AG04450 (cell line): Measurements from ENCODE around the gene PCDHA9. TPM values are rescaled to one million over a fixed set of nuclear protein-coding genes. Genes with fewer than 3 reads are reported as not detected.
"Not testable (repeated sequence)": the region's sequence is repeated elsewhere in the genome, so short reads cannot be mapped to it uniquely, and the experiment has no call there.

Experiments
- CTCF ChIA-PET: fragments of 300-600, 350-600 bp; formaldehyde crosslinking; extraction: SDS; loops from one replicate; lab custom pipeline; 2022; ENCODE audit warnings: antibody characterized with exemption, inconsistent platforms; lab: Charles Lee
- POLR2A ChIA-PET: fragments of 350-600 bp; formaldehyde crosslinking; extraction: SDS; loops from one replicate; lab custom pipeline; 2021; ENCODE audit warnings: antibody characterized with exemption, inconsistent platforms; lab: Yijun Ruan, JAX
- DNase-seq: peaks from one replicate; pipeline ENCODE4 v3.0.0-alpha.2; 2011; ENCODE audit warnings: low read depth, low spot score
- H3K27ac ChIP-seq: one replicate; pipeline ENCODE4 v1.5.1; 2012; ENCODE audit warnings: low read depth, low read length, control low read depth
- H3K27me3 ChIP-seq: one replicate; pipeline ENCODE4 v1.6.0; 2012; ENCODE audit warnings: low read length; ENCODE audit not compliant: control insufficient read depth, insufficient read depth
- H3K4me3 ChIP-seq: 2 replicates; pipeline ENCODE4 v1.5.1; 2011; ENCODE audit warnings: mild to moderate bottlenecking, low read depth, low read length, control low read depth
- H3K9me3 ChIP-seq: 2 replicates; pipeline ENCODE4 v1.5.1; 2012; ENCODE audit warnings: low read length; ENCODE audit not compliant: control insufficient read depth, insufficient read depth
- polyA plus RNA-seq: library from polyadenylated mRNA; depleted of rRNA; stranded (reverse); fragments of >200 nt; gene quantifications from 2 replicates; pipeline ENCODE4 v1.2.3, GENCODE V29; 2011
- TF ChIP-seq, protein P1 (sequence below): IDR thresholded peaks from 2 replicates; pipeline ENCODE4 v1.5.1; 2011; ENCODE audit warnings: low read depth, low read length, control low read depth, inconsistent platforms

Gene PCDHA9
- polyA plus RNA-seq, 1 experiment = 0.02 TPM

DNA sequence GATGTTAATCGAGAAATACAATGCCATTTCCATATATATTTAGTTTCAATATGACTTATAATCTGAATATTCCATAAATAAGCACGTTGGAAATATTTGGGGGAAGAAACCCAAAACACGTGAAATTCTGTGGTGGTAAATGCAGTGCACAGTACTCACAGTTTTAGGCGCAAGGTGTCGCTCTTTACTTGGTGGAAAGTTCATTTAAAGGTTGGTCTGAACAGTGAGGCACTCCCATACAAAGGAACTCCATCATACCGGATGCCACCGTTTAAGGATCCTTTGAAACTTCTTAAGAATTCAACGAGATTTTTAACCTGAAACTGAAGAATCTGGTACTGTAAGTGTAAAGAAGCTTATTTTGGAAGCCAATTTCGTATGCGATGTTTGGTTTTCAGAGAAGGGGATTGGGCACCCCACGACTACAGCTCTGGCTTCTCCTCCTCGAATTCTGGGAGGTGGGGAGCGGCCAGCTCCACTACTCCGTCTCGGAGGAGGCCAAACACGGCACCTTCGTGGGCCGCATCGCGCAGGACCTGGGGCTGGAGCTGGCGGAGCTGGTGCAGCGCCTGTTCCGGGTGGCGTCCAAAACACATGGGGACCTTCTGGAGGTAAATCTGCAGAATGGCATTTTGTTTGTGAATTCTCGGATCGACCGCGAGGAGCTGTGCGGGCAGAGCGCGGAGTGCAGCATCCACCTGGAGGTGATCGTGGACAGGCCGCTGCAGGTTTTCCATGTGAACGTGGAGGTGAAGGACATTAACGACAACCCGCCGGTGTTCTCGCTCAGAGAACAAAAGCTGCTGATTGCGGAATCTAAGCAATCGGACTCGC, 20.8 kb downstream of the PCDHA9 start, which contains the start of gene PCDHA11:
PCDHA11 (plus strand) TSS at position 237 of the 834 bp plus-strand sequence; CDS start at position 384, 147 bp downstream.
- no peak for DNase-seq
- POLR2A ChIA-PET = no interaction called here

DNA sequence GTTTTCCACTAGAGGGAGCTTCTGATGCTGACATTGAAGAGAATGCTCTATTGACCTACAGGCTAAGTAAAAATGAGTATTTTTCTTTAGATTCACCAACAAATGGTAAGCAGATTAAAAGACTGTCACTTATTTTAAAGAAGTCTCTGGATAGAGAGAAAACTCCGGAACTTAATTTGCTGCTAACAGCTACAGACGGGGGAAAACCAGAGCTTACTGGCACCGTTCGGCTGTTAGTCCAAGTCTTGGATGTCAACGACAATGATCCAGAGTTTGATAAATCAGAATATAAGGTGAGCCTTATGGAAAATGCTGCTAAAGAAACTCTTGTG, 21.3 kb downstream of the PCDHA9 start:
- Histone ChIP-seq H3K9me3 (peaks cover 22% of the 10 kb centered on the region), H3K27me3 (no peaks in the 10 kb centered on the region), H3K4me3 (no peak overlapping the region), H3K27ac (no peak overlapping the region)
- TF ChIP-seq, protein P1, sequence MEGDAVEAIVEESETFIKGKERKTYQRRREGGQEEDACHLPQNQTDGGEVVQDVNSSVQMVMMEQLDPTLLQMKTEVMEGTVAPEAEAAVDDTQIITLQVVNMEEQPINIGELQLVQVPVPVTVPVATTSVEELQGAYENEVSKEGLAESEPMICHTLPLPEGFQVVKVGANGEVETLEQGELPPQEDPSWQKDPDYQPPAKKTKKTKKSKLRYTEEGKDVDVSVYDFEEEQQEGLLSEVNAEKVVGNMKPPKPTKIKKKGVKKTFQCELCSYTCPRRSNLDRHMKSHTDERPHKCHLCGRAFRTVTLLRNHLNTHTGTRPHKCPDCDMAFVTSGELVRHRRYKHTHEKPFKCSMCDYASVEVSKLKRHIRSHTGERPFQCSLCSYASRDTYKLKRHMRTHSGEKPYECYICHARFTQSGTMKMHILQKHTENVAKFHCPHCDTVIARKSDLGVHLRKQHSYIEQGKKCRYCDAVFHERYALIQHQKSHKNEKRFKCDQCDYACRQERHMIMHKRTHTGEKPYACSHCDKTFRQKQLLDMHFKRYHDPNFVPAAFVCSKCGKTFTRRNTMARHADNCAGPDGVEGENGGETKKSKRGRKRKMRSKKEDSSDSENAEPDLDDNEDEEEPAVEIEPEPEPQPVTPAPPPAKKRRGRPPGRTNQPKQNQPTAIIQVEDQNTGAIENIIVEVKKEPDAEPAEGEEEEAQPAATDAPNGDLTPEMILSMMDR = no peak
- POLR2A ChIA-PET = no interaction called here
- CTCF ChIA-PET = no interaction called here
- no peak for DNase-seq

More for the DNA sequence above, 20.8 kb downstream of the PCDHA9 start, which contains the start of gene PCDHA11:
- TF ChIP-seq, protein P1 = no peak
- Histone ChIP-seq H3K27me3 (no peaks in the 10 kb centered on the region), H3K9me3 (peaks cover 22% of the 10 kb centered on the region), H3K4me3 (no peak within 1 kb of the TSS), H3K27ac (no peak within 1 kb of the TSS)
- CTCF ChIA-PET = no interaction called here

DNA sequence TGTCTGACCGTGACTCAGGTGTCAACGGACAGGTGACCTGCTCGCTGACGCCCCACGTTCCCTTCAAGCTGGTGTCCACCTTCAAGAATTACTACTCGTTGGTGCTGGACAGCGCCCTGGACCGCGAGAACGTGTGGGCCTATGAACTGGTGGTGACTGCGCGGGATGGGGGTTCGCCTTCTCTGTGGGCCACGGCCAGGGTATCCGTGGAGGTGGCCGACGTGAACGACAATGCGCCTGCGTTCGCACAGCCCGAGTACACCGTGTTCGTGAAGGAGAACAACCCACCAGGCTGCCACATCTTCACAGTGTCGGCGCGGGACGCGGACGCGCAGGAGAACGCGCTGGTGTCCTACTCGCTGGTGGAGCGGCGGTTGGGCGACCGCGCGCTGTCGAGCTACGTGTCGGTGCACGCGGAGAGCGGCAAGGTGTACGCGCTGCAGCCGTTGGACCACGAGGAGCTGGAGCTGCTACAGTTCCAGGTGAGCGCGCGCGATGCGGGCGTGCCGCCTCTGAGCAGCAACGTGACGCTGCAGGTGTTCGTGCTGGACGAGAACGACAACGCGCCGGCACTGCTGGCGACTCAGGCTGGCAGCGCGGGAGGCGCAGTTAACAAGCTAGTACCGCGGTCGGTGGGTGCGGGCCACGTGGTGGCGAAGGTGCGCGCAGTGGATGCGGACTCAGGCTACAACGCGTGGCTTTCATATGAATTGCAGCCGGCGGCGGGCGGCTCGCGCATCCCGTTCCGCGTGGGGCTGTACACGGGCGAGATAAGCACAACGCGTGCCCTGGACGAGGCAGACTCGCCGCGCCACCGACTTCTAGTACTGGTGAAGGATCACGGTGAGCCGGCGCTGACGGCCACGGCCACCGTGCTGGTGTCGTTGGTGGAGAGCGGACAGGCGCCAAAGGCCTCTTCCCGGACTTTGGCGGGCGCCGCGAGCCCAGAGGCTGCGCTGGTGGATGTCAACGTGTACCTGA, 22.3 kb downstream of the PCDHA9 start:
- H3K27me3 ChIP-seq = no peaks in the 10 kb centered on the region
- H3K9me3 ChIP-seq = peaks cover 26% of the 10 kb centered on the region
- H3K27ac ChIP-seq = no peak overlapping the region
- DNase-seq = no peak
- TF ChIP-seq, protein P1 = no peak
- ChIA-PET POLR2A (no interaction called here), CTCF (no interaction called here)
- no peak overlapping the region for H3K4me3 ChIP-seq

DNA sequence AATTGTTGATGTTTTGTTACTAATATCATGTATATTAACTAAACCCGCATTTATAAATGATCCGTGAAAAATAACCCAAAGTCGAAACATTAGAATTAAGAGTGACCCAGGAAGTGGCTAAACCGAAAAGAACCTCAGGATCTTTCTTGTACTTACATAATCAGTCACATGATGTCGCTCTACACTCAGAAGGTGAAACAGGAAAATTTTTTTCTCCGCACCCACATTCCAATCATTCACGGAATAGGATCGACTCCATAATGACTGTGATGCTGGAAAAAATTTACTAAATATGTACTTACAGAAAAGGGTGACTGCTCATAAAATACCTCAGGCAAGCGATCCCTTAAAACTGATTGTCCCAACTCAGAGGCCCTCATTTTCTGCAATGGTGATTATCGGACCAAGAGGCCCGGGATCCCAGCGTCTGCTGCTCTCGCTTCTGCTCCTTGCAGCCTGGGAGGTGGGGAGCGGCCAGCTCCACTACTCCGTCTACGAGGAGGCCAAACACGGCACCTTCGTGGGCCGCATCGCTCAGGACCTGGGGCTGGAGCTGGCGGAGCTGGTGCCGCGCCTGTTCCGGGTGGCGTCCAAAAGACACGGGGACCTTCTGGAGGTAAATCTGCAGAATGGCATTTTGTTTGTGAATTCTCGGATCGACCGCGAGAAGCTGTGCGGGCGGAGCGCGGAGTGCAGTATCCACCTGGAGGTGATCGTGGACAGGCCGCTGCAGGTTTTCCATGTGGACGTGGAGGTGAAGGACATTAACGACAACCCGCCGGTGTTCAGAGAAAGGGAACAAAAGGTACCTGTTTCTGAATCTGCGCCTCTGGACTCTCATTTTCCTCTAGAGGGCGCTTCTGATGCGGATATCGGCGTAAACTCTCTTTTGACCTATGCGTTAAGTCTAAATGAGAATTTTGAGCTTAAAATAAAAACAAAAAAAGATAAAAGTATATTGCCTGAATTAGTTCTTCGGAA, 27.2 kb downstream of the PCDHA9 start, which contains the start of gene PCDHA12:
PCDHA12 (plus strand) TSS at position 224 of the 981 bp plus-strand sequence; CDS start at position 389, 165 bp downstream.
- H3K4me3 ChIP-seq = no peak within 1 kb of the TSS
- H3K9me3 ChIP-seq = peaks cover 34% of the 10 kb centered on the region
- H3K27ac ChIP-seq = no peak within 1 kb of the TSS
- H3K27me3 ChIP-seq = no peaks in the 10 kb centered on the region
- ChIA-PET CTCF (interaction anchor here (0.5 kb wide), 1 partner anchor 1585 kb away, joined by 3 read pairs; no protein-coding TSS in a partner anchor), POLR2A (no interaction called here)
- no peak for DNase-seq
- TF ChIP-seq, protein P1 = no peak

- POLR2A ChIA-PET, H3K4me3 ChIP-seq, DNase-seq, H3K27ac ChIP-seq, CTCF ChIA-PET, H3K27me3 ChIP-seq: not testable (repeated sequence)
- peaks cover 25% of the 10 kb centered on the region for H3K9me3 ChIP-seq
Measured at GRCh38 chr5:140876541-140877261, 28.5 kb downstream of the PCDHA9 start.
